GM19025 (cell line): ENCODE measurements around the gene OGFOD2.
"Not testable (repeated sequence)": the region's sequence is repeated elsewhere in the genome, so short reads cannot be mapped to it uniquely, and the experiment has no call there.

Experiments used
- ATAC-seq: cut with Tn5 transposase; IDR thresholded peaks from one replicate; pipeline ENCODE4 v1.9.1; 2021; ENCODE audit warnings: mild to moderate bottlenecking, low read depth, moderate library complexity; ENCODE audit not compliant: unreplicated experiment

The OGFOD2 gene

GRCh38 chr12:122999196-122999946 lies 24.3 kb downstream of the OGFOD2 start:
- no peak for ATAC-seq

DNA sequence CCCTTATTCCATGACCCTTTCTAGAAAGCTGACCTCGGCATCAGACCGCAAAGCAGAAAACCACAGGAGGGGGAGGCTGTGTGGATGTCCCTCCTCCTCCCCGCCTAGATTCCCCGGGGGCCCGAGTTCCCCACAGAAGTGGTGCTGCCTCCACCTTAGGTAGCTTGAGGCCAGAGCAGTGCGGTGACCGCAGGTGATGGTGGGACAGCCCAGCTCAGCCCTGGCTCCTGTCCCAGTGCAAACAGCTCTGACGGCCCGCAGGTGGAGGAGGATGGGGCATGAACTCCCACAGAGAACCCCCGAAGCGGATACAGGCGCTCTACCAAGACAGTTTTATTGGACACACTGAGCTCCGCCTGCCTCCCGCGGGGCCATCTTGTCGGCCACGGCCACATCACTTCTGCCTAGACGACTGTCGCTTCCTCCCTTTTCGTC lies 25.0 kb downstream of the OGFOD2 start:
- ATAC-seq = no peak

DNA sequence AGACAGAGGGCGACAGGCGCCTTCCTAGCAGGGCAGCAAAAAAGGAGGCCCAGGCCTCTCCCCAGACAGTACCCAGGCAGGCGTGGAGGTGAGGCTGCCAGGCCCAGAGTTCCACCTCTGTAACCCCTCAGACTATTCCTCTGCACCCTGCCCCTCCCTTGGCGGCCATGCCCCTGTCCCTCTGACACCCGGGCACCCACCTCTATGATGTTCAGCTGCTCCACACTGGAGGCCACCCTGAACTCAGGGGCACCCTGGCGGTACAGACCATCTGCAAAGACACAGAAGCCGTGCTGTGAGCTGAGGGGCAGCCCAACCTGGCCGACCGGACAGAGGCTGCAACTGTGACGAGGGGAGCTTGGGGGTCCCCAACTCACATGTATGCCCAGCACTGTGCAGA lies 25.5 kb downstream of the OGFOD2 start:
- no peak for ATAC-seq

GRCh38 chr12:123001464-123001863 lies 26.4 kb downstream of the OGFOD2 start:
- ATAC-seq = no peak

- ATAC-seq = no peak
Measured at GRCh38 chr12:123003257-123003656, 28.2 kb downstream of the OGFOD2 start.

DNA sequence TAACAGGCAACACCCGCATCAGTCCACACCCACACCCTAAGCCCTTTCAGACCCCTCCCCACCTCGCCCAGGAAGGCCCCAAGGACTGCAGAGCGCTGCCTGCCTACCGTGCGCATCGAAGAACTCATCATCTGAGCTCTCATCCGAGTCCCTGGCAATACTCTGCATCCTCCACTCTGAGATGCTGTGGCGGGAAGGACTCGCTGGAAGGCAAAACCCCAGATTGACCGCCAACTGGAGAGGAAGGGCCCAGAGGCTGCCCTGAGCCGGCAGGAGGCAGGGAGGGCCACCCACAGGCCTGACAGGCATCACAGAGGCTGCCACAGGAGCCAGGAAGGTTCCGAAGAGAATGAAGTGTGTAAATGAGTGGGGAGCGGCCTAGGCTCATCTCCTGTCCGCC lies 29.2 kb downstream of the OGFOD2 start:
- ATAC-seq = no peak

DNA sequence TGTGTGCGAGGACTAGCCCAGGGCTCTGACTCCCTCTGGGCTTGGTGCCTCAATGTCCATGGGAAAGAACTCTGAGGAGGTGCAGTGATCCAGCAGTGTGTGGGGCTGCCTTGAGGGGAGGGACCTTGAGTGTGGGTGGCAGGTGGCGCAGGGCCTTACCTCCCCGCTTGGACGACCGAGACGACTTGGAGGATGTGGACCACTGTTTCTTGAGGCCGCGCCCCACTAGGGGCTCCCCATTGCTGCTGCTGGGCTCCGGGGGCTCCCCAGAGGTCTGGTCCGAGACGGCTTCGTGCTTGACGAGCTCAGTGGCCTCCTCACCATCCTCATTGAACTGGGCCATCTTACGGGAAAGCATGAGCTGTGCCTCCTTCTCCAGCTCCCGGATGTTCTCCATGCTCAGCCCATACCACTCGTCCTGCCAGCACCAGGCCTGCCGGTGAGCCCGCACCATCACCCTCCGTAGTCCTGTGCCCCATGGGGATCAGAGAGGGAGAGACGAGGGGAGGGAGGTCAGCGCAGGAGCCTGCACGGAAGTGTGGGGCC lies 30.1 kb downstream of the OGFOD2 start:
- no peak for ATAC-seq

- no peak for ATAC-seq
Measured at GRCh38 chr12:123006977-123007376, 31.9 kb downstream of the OGFOD2 start.

DNA sequence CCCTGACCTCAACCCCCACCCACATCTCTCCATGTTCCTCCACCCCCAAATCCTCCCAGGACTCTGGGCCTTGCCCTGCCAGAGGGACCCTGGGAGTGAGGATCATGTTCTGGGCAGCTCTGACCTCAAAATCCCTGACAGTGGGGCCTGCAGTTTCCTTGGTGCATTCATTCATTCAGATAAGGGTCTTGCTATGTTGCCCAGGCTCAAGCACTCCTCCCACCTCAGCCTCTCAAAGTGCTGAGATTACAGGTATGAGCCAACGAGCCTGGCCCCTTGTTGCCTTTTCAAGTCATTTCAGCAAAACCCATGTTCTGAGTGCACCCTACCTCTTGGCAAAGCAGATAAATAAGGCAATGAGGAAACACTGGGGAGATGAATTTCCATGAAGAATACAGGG lies 35.1 kb downstream of the OGFOD2 start:
- ATAC-seq = no peak

GRCh38 chr12:123010681-123011080 lies 35.6 kb downstream of the OGFOD2 start:
- no peak for ATAC-seq

GRCh38 chr12:123011701-123012100 lies 36.7 kb downstream of the OGFOD2 start:
- no peak for ATAC-seq

- ATAC-seq = no peak
Measured at GRCh38 chr12:123013185-123014095, 38.4 kb downstream of the OGFOD2 start.

DNA sequence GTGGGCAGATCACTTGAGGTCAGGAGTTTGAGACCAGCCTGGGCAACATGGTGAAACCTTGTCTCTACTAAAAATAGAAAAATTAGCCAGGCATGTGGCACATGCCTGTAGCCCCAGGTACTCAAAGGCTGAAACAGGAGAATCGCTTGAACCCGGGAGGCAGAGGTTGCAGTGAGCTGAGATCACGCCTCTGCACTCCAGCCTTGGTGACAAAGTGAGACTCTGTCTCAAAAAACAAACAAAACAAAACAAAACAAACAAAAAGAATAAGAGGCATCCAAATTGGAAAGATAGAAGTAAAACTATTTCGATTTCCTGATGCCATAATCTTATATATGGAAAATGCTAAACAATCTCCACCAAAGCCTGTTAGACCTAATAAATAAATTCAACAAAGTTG lies 39.4 kb downstream of the OGFOD2 start:
- ATAC-seq = not testable (repeated sequence)

GRCh38 chr12:123017753-123018152 lies 42.7 kb downstream of the OGFOD2 start:
- no peak for ATAC-seq

DNA sequence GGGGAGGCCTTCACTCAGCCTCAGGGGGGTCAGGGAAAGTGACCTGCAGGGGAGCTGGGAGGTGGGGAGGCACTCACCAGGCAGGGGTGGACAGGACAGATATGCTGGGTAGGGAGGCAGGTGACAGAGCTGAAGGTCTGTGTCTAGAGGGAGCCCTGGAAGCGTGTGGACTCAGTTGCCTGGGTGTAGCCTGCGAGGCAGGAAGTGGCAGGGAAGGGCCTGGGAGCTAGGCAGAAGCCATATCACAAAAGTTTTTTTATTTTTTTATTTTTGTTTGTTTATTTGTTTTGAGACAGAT lies 44.7 kb downstream of the OGFOD2 start:
- ATAC-seq = no peak

- ATAC-seq = no peak
Measured at GRCh38 chr12:123021688-123022604, 46.9 kb downstream of the OGFOD2 start.

- no peak for ATAC-seq
Measured at GRCh38 chr12:123022846-123023245, 47.8 kb downstream of the OGFOD2 start.

GRCh38 chr12:123024819-123025391 lies 49.9 kb downstream of the OGFOD2 start:
- ATAC-seq = no peak

GRCh38 chr12:123026094-123026853 lies 51.2 kb downstream of the OGFOD2 start:
- ATAC-seq = no peak
